Fibroblast of mammary gland (primary cell): Measurements from ENCODE around the gene LCN2.

Experiments
- DNase-seq: peaks from one replicate; pipeline ENCODE4 v3.0.0-alpha.2; 2010; ENCODE audit warnings: low read depth
- H3K4me3 ChIP-seq: 2 replicates; pipeline ENCODE4 v1.5.1; 2011; ENCODE audit warnings: low read depth, mild to moderate bottlenecking, low read length, moderate library complexity; ENCODE audit not compliant: control insufficient read depth
- CTCF ChIP-seq: conservative IDR thresholded peaks from 2 replicates; pipeline ENCODE4 v1.5.1; 2011; ENCODE audit warnings: low read depth, low read length, inconsistent platforms; ENCODE audit not compliant: control insufficient read depth, insufficient read depth

The LCN2 gene

GRCh38 chr9:128201441-128202369 lies 52.5 kb downstream of the LCN2 start:
- TF ChIP-seq CTCF = no peak
- H3K4me3 ChIP-seq = no peak overlapping the region
- DNase-seq = peak; percentile 77

- TF ChIP-seq CTCF = no peak
- no peak overlapping the region for H3K4me3 ChIP-seq
- no peak for DNase-seq
Observed at GRCh38 chr9:128202648-128203023, 53.4 kb downstream of the LCN2 start.
